SK-N-SH treated with all-trans-retinoic acid at 6 μM for 48 hours (cell line): ENCODE measurements around the gene TNC.

Source experiments
- RARB ChIP-seq: fragments of 250-450 bp; sonication (Bioruptor Pico); IDR thresholded peaks from 2 replicates; pipeline ENCODE4 v1.8.0; 2021; ENCODE audit warnings: mild to moderate bottlenecking, moderate library complexity
- ZNF8 ChIP-seq: fragments of 450-650 bp; formaldehyde crosslinking; IDR thresholded peaks from 2 replicates; pipeline ENCODE4 v1.5.0; 2020; ENCODE audit warnings: mild to moderate bottlenecking, moderate library complexity

DNA sequence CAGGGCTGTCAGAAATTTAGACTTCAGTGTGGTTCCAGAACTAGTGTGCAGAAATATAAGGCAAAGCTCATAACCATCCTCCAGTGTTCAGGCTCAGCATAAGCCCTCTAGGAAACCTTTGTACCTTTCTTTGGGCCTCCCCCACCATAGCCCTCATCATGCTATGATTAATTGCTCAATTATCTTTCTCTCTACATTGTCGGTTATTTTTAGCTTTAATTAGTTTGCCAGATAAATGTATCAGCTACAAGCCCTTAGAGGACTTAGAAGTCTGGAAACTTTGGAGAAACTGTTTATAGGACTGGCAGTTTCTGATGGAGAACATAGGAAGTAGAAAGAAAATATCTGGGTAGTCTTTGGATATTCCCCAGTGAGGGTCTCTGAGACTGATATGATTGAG lies 43.5 kb upstream of the TNC start:
- TF ChIP-seq RARB (CRISPR knock-in tag), result no peak
- TF ChIP-seq ZNF8, result no peak
